T-helper 2 cell (primary cell): ENCODE results near the gene ACO2.

ENCODE experiments used
- DNase-seq, 5 experiments: peaks; one replicate each; pipeline versions ENCODE4 v3.0.0 to v3.0.0-alpha.2; 2012 to 2022

Gene ACO2

DNA sequence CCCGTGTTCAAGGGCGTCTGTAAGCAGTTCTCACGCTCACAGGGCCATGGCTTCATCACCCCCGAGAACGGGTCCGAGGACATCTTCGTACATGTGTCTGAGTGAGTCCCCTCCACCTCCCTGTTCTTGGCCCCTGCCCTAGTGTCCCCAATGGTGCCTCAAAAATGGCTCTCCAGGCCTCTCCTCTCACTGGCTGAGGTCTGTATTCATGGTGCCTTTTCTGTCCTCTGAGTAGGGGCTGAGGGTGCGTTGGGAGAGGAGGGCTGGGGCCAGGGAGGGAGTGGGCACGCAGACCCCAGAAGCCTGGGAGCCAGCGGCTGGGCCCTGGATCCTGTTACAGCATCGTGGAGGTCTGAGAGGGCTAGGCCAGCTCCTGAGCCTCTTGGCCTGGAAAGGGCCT, 104.8 kb downstream of the ACO2 start:
- no peak for DNase-seq

DNA sequence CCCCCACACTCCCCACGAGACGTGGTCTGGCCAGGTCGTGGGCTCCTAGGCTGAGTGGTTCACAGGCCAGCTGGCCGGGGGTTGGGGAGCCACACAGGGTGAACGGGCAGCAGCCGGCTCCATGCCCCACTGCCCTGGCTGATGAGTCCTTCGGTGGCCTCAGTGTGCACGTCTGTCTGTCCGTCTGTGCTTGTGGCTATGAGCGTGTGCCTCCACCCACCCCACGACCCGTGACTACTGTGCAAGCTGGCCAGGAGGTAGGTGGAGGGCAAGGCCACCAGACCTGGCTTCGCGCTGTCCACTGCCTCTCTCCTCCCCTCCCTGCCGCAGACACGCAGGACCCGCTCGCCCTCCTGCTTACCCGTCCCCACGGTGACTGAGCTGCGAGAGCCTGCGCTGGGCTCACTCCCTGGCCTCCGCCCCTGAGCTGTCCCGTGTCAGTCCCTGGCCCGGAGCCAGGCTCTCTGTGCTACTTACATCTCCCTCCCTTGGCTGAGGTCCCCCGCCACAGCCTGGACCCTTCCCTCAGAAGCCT, 106.0 kb downstream of the ACO2 start:
- DNase-seq: no peak

DNA sequence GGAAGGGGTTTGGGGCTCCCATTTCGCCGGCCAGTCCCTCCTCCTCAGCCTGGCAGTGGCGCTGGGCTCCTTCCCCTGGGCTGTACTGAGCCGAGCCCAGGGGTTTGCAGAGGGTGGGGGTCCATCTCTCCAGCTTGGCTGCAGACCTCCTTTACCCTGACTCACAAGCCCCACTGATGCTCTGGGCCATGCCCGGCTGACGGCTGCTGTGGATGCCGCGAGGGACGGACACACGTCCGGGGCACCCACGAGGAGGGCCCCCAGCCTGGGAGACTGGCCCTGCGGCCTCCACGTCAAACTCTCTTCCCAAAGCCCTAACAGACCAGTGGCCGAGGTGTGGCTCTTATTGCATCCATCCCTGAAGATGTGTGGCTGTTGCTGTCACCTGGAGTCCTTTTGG, 106.6 kb downstream of the ACO2 start:
- DNase-seq: no peak

DNA sequence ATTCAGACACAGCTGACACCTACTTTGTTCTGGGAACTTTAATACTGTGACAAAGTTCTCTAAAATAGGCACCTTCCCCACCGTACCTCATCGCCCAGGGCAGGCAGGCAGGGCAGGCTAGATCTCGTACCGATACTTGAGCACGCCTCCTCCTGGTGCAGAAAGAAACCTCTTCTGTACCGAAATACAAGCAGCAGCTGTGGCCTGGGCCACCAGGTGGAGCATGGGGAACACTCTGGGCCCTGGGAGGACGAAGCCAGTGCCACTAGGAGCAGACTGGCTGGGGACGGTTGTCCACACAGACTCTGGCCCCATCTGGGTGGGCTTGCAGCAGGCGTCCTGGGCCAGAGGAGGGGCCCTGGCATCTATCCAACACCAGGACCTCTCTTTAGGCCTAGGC, 108.0 kb downstream of the ACO2 start:
- DNase-seq: peak in 1 of 5 experiments; percentile 59

DNA sequence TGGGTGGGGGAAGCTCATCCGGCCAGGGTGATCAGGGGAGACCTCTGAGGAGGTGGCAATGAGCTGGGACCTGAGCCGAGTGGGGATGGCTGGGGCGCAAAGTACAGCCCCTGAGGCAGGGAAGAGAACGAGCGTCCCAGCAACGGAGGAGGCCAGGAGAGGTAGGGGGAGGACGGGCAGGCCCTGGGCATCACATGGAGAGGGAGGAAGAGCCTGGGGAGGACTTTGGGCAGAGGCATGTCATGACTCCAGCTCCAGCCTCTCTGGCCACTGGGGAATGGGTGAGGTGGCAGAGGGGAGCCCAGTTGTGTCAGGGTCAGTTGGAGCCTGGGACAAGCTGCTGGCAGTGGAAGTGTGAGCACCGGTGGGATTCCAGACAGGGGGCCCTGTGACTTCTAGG, 109.2 kb downstream of the ACO2 start:
- DNase-seq: no peak
